ENCODE measurements around the gene FXYD3.

The FXYD3 gene

GRCh38 chr19:35115177-35115951 lies at the start of gene FXYD3:
Gene FXYD3 (plus strand): TSS chr19:35115823. CDS start chr19:35119377, 3,554 bp downstream.
- peaks cover 2% of the 10 kb centered on the region for H3K27me3 Mint-ChIP-seq (ENCODE audit: low read depth)
- H3K9me3 Mint-ChIP-seq = no peaks in the 10 kb centered on the region
- no peak within 1 kb of the TSS for H3K4me3 Mint-ChIP-seq
- no peaks in the 10 kb centered on the region for H3K36me3 Mint-ChIP-seq (ENCODE audit: low read depth)
- peaks cover 4% of the 10 kb centered on the region for H3K4me1 Mint-ChIP-seq (ENCODE audit: low read depth)
- no peak within 1 kb of the TSS for H3K27ac Mint-ChIP-seq
- no peak for DNase-seq (ENCODE audit: low spot score)

- Mint-ChIP-seq H3K9me3 (no peaks in the 10 kb centered on the region), H3K27ac (no peak overlapping the region), H3K27me3 (ENCODE audit: low read depth) (no peaks in the 10 kb centered on the region)
Observed at GRCh38 chr19:35066121-35066520, 49.5 kb upstream of the FXYD3 start.

DNA sequence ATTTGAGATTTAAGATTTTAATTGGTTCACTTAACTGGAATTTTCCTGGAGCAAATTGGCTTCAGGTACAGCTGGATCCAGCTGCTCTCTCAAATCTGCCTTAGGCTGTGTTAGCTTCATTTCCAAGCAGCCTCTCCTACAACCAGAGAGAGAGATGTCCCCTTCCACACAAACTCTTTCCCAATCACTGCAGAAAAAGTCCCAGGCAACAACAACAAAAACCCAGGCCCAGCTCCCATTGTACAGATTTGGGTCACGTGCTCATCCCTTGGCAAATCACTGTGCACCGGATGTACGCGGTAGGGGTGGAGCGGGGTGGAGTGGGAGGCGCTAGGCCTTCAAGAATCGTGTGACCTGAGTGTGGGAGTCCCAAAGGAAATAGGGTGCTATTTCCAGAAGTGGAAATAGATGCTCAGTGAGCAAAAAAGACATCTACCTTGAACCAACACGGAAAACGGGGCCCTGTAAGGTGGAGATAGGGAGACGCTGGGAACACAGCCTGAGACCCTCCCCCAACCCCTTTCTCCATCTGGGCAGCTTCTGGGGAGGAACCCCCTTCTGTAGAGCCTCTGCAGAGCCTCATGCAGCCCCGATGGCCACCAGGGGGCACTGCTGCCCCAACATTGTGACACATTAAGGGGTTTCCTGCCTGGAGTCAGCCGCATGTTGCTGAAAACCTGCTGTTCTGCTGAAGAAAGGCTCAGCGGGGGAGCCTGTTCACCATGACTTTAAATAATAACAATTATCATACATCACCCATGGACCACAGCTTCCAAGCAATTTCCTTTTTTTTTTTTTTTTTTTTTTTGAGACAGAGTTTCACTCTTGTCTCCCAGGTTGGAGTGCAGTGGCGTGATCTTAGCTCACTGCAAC lies 48.7 kb upstream of the FXYD3 start:
- Mint-ChIP-seq H3K9me3 (no peaks in the 10 kb centered on the region), H3K27ac (peak overlapping the region; percentile 9), H3K4me1 (ENCODE audit: low read depth) (peaks cover 7% of the 10 kb centered on the region), H3K4me3 (no peak overlapping the region), H3K27me3 (ENCODE audit: low read depth) (no peaks in the 10 kb centered on the region), H3K36me3 (ENCODE audit: low read depth) (no peaks in the 10 kb centered on the region)
- peak; percentile 81 for DNase-seq (ENCODE audit: low spot score)

More at GRCh38 chr19:35066121-35066520, 49.5 kb upstream of the FXYD3 start:
- no peak for DNase-seq (ENCODE audit: low spot score)
- no peak overlapping the region for H3K4me3 Mint-ChIP-seq
- H3K4me1 Mint-ChIP-seq (ENCODE audit: low read depth) = peaks cover 7% of the 10 kb centered on the region
- no peaks in the 10 kb centered on the region for H3K36me3 Mint-ChIP-seq (ENCODE audit: low read depth)

GRCh38 chr19:35068941-35069634 lies 46.5 kb upstream of the FXYD3 start:
- no peaks in the 10 kb centered on the region for H3K36me3 Mint-ChIP-seq (ENCODE audit: low read depth)
- H3K27ac Mint-ChIP-seq = no peak overlapping the region
- no peaks in the 10 kb centered on the region for H3K9me3 Mint-ChIP-seq
- DNase-seq (ENCODE audit: low spot score) = no peak
- peaks cover 7% of the 10 kb centered on the region for H3K4me1 Mint-ChIP-seq (ENCODE audit: low read depth)
- H3K4me3 Mint-ChIP-seq = no peak overlapping the region
- no peaks in the 10 kb centered on the region for H3K27me3 Mint-ChIP-seq (ENCODE audit: low read depth)

DNA sequence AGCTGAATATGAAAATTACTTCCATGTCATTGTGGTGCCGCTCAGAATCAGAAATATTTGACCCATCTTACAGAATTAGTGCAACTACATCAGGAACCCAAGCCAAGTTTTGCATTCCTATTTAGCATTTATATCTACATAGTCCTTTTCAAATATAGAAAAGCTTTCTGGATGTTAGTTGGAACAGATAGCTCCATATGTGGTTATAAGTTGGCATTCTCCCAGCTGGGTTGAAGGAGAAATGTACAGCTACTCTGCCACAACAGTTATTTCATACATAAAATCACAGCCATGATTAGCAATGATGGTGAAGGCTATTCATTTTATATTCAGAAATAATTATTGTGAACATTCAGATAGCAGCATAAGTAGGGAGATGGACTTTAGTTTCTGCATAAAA lies 45.9 kb upstream of the FXYD3 start:
- Mint-ChIP-seq H3K36me3 (ENCODE audit: low read depth) (no peaks in the 10 kb centered on the region), H3K4me3 (no peak overlapping the region), H3K27ac (no peak overlapping the region), H3K9me3 (no peaks in the 10 kb centered on the region), H3K4me1 (ENCODE audit: low read depth) (peaks cover 7% of the 10 kb centered on the region), H3K27me3 (ENCODE audit: low read depth) (no peaks in the 10 kb centered on the region)
- DNase-seq (ENCODE audit: low spot score) = no peak

- no peaks in the 10 kb centered on the region for H3K9me3 Mint-ChIP-seq
- no peak for DNase-seq (ENCODE audit: low spot score)
- H3K4me3 Mint-ChIP-seq = no peak overlapping the region
- no peaks in the 10 kb centered on the region for H3K27me3 Mint-ChIP-seq (ENCODE audit: low read depth)
- no peaks in the 10 kb centered on the region for H3K36me3 Mint-ChIP-seq (ENCODE audit: low read depth)
- peaks cover 7% of the 10 kb centered on the region for H3K4me1 Mint-ChIP-seq (ENCODE audit: low read depth)
- no peak overlapping the region for H3K27ac Mint-ChIP-seq
Observed at GRCh38 chr19:35070471-35070870, 45.2 kb upstream of the FXYD3 start.

- no peak for DNase-seq (ENCODE audit: low spot score)
- Mint-ChIP-seq H3K4me1 (ENCODE audit: low read depth) (no peaks in the 10 kb centered on the region), H3K27ac (no peak overlapping the region), H3K4me3 (no peak overlapping the region), H3K9me3 (no peaks in the 10 kb centered on the region), H3K36me3 (ENCODE audit: low read depth) (no peaks in the 10 kb centered on the region), H3K27me3 (ENCODE audit: low read depth) (no peaks in the 10 kb centered on the region)
Observed at GRCh38 chr19:35073516-35073915, 42.1 kb upstream of the FXYD3 start.

GRCh38 chr19:35073941-35074340 lies 41.7 kb upstream of the FXYD3 start:
- H3K27ac Mint-ChIP-seq = no peak overlapping the region
- H3K9me3 Mint-ChIP-seq = no peaks in the 10 kb centered on the region
- no peaks in the 10 kb centered on the region for H3K27me3 Mint-ChIP-seq (ENCODE audit: low read depth)
- H3K4me3 Mint-ChIP-seq = no peak overlapping the region
- no peak for DNase-seq (ENCODE audit: low spot score)
- H3K4me1 Mint-ChIP-seq (ENCODE audit: low read depth) = no peaks in the 10 kb centered on the region
- no peaks in the 10 kb centered on the region for H3K36me3 Mint-ChIP-seq (ENCODE audit: low read depth)

DNA sequence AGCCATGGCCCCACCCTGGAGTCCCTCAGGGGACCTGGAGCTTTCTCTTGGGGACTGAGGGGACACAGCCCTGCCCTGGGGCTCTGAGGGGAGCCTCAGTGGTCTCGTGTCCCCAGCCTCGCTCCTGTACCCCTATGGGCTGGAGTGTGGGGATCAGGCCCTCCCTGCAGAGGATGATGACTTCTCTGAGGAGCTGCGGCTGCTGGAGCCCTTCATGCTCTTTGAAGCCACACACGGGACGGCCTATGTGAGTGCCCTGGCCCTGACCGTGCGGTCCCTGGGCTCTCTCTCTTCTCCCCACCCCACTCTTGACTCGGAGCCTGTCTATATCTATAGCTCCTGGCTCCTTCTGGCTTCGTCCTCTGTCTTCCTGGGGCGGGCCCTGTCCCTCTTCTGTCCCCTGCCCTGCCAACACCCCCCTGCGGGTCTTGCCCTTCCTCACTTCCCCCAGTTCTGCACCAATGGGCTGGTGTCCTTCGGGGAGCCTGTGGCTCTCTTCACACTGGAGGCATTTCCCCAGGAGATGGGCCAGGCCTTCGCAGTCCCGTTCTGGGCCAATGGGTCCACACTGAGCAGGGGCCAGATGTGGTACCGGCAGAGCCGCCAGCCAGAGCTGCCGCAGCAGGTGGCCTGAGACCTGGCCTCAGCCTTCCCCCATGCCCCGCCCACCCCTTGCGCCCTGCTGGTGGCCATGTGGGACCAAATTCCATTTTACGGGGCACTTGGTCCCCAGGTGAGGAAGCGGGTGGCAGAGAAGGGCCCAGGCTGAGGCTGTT lies 41.0 kb upstream of the FXYD3 start:
- H3K27ac Mint-ChIP-seq = no peak overlapping the region
- no peaks in the 10 kb centered on the region for H3K4me1 Mint-ChIP-seq (ENCODE audit: low read depth)
- H3K36me3 Mint-ChIP-seq (ENCODE audit: low read depth) = no peaks in the 10 kb centered on the region
- no peak for DNase-seq (ENCODE audit: low spot score)
- H3K27me3 Mint-ChIP-seq (ENCODE audit: low read depth) = no peaks in the 10 kb centered on the region
- H3K4me3 Mint-ChIP-seq = no peak overlapping the region
- no peaks in the 10 kb centered on the region for H3K9me3 Mint-ChIP-seq

DNA sequence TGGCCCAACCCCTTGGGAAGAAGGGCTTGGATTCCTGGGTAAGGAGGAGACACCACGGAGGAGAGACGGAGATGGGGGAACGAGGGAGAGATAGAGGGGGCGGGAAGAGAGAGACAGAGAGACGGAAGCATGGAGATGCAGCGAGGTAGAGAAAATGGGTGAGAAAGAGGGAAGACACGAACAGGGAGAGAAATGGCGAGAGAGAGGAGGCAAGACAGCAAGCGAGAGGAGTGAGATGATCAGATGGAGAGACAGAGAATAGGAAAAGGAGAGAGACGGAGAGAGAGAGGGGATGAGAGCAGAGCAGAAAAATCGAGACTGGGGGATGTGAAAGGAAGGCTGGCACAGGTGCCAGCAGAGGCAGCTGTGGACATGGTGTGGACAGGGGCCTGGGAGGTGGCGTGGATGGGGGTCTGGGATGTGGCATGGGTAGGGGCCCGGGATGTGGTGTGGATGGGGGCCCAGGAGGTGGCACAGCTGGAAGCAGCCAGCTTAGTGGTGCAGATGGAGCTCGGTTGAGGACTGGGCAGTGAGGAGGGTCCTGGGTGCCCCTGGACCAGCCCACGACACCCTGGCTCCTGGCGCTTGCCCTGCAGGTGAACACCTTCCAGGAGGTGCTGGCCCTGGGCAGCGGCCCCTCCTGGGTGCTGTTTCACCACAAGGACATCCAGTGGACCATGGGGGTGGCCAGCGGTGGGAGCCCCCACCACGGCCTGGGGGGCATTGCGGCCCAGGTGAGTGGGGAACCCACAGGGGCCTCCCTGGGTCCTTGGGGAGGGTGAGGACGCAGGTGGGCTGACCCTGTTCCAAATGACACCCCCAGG lies 40.2 kb upstream of the FXYD3 start:
- H3K36me3 Mint-ChIP-seq (ENCODE audit: low read depth) = no peaks in the 10 kb centered on the region
- H3K27ac Mint-ChIP-seq = no peak overlapping the region
- no peak for DNase-seq (ENCODE audit: low spot score)
- H3K4me3 Mint-ChIP-seq = no peak overlapping the region
- H3K27me3 Mint-ChIP-seq (ENCODE audit: low read depth) = no peaks in the 10 kb centered on the region
- no peaks in the 10 kb centered on the region for H3K9me3 Mint-ChIP-seq
- no peaks in the 10 kb centered on the region for H3K4me1 Mint-ChIP-seq (ENCODE audit: low read depth)

GRCh38 chr19:35076026-35076370 lies 39.6 kb upstream of the FXYD3 start:
- H3K4me3 Mint-ChIP-seq = no peak overlapping the region
- no peaks in the 10 kb centered on the region for H3K36me3 Mint-ChIP-seq (ENCODE audit: low read depth)
- H3K27ac Mint-ChIP-seq = no peak overlapping the region
- no peaks in the 10 kb centered on the region for H3K27me3 Mint-ChIP-seq (ENCODE audit: low read depth)
- H3K4me1 Mint-ChIP-seq (ENCODE audit: low read depth) = no peaks in the 10 kb centered on the region
- H3K9me3 Mint-ChIP-seq = no peaks in the 10 kb centered on the region
- no peak for DNase-seq (ENCODE audit: low spot score)

- no peaks in the 10 kb centered on the region for H3K27me3 Mint-ChIP-seq (ENCODE audit: low read depth)
Observed at GRCh38 chr19:35076657-35077056, 39.0 kb upstream of the FXYD3 start.

More at GRCh38 chr19:35076657-35077056, 39.0 kb upstream of the FXYD3 start:
- H3K27ac Mint-ChIP-seq = no peak overlapping the region
- no peaks in the 10 kb centered on the region for H3K9me3 Mint-ChIP-seq
- H3K4me3 Mint-ChIP-seq = no peak overlapping the region
- DNase-seq (ENCODE audit: low spot score) = no peak
- H3K36me3 Mint-ChIP-seq (ENCODE audit: low read depth) = no peaks in the 10 kb centered on the region
- H3K4me1 Mint-ChIP-seq (ENCODE audit: low read depth) = no peaks in the 10 kb centered on the region

All from T-helper 2 cell treated with Interferon-gamma antibody and Interleukin-4, amounts not matched to agents 5 μg/mL and 100 μg/mL, for 36 hours (primary cell).